NCI-H187 (cell line): ENCODE data around the gene CDK11A.

Source experiments
- DNase-seq, 2 experiments: peaks; one replicate each; lab custom pipeline; 2025; lab: John Stamatoyannopoulos, UW

Gene CDK11A

GRCh38 chr1:1724035-1724864 is at the start of gene CDK11A:
Gene CDK11A, minus strand, starts transcription at chr1:1724357. Its CDS starts 1,539 bp downstream, at chr1:1722818.
- peak; percentile 92 to 96 for DNase-seq

- DNase-seq, result no peak
Observed at GRCh38 chr1:1773874-1774273, 49.7 kb upstream of the CDK11A start.

GRCh38 chr1:1771096-1771495 is 46.9 kb upstream of the CDK11A start:
- no peak for DNase-seq

DNA sequence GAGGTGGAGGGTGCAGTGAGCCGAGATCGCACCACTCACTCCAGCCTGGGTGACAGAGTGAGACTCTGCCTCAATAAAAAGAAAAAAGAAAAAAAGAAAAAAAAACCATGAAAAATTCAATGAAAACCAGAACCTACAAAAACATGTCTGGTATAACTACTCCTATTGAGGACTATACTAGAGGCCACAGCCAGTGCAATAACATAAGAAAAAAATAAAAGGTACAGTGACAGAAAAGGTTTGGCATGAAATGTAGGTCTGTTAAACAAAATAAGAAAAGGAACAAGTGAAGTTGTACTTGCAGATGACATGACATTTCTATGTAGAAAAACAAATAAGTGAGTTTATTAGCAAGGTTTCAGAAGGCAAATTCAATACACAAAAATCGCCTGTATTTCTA is 45.9 kb upstream of the CDK11A start:
- DNase-seq, result no peak

DNA sequence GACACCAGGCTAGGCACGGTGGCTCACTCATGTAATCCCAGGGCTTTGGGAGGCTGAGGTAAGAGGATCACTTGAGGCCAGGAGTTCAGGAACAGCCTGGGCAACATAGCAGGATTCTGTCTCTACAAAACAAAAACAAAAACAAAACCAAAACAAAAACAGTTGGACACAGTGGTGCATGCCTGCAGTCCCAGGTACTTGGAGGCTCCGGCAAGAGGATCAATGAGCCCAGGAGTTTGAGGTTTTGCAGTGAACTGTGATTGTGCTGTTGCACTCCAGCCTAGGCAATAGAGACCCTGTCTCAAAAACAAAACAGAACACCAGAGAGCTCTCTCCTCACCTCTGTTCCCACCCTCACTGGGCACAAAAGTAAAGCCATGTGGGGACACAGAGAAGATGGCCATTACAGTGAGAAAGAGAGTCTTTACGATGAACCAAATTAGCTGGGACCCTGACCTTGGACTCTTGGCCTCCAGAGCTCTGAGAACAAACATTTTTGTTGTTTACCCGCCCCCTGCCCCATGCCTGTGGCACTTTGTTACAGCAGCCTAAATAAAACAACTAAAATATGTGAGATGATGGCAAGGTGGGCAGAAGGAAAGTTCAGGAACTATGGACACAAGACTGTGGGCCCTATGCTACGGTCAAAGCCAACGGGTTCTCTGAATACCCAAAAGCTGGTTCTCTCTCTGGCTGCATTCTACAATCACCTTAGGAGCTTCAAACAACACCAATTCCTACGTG is 44.3 kb upstream of the CDK11A start:
- DNase-seq, result no peak

DNA sequence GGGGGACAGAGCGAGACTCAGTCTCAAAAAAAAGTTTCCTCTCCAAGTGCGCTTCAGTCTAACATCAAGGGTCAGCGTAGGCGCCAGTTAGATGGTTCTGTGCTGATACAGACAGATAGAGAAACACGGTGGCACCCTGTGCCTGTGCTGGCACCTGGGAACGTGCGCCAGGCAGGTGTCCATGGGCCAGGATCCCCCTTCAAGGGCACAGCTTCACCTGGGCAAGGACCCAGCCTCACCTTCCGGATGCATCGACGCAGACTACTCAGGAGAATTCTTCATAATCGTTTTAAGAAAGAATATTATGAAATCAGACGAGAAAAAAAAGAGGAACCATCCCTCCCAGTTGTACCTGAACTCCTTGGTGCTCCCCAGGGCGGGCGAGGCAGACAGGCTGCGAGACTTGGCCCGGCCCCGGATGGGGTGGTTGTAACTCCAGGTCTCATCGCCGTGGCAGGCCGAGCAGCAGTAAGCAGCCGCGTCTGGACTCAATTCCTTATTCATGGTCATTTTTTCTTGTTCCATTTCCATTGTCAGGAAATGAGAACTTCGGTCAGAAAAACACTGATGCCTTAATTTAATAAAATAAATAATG is 40.8 kb upstream of the CDK11A start:
- DNase-seq, result no peak

- no peak for DNase-seq
Observed at GRCh38 chr1:1763657-1764621, 39.8 kb upstream of the CDK11A start.

GRCh38 chr1:1761504-1762376 is 37.6 kb upstream of the CDK11A start:
- no peak for DNase-seq

GRCh38 chr1:1760715-1761114 is 36.6 kb upstream of the CDK11A start:
- DNase-seq, result no peak

DNA sequence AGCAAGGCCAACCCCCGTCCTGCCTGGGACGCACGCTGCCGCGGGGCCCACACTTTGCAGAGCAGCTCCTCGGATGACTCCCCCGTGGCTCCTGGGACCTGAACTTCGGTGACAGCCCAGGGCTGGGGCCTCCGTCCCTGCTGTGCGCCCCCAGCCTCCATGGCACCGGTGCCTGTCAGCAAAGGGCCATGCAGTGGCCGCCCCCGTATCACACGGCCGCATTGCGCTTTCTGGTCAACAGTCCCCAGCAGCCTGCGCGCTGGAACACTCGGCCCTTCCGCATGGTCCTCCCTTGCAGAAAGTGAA is 36.1 kb upstream of the CDK11A start:
- DNase-seq, result no peak

- no peak for DNase-seq
Observed at GRCh38 chr1:1759456-1760344, 35.5 kb upstream of the CDK11A start.

DNA sequence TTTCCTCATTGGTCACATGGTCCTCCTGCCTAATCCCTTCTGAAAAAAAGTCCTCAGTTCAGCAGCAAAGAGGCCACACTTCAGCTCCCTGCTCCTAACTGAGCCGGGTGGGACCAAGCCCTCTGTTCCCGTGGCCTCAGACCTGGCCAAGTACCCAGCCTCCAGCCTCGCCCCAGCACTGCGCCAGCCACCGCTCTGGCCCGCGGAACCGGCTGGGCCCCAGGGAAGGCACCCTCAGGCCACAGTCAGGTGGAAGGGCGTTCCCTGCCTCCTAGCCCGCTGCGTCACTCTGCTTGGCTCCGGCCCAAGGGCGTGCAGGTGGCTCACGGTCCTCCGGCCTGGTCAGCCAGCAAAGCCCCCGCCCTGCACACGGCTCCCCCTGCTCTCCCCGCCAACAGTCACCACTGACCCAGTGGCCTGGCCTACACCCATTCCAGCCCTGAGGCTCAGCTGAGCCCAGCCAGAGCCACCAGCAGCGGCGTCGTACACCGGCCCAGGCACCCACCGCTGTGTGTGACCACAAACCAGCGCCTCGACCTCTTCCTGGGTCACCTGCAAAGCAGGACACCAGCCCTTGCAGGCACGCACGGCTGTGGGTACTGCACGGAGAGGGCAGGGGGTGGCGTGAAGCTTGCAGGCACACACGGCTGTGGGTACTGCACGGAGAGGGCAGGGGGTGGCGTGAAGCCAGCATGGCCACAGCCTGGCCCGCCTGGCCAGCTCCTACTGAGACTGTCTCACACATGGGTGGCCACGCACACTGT is 34.7 kb upstream of the CDK11A start:
- no peak for DNase-seq

- DNase-seq, result no peak
Observed at GRCh38 chr1:1758059-1758621, 34.0 kb upstream of the CDK11A start.

DNA sequence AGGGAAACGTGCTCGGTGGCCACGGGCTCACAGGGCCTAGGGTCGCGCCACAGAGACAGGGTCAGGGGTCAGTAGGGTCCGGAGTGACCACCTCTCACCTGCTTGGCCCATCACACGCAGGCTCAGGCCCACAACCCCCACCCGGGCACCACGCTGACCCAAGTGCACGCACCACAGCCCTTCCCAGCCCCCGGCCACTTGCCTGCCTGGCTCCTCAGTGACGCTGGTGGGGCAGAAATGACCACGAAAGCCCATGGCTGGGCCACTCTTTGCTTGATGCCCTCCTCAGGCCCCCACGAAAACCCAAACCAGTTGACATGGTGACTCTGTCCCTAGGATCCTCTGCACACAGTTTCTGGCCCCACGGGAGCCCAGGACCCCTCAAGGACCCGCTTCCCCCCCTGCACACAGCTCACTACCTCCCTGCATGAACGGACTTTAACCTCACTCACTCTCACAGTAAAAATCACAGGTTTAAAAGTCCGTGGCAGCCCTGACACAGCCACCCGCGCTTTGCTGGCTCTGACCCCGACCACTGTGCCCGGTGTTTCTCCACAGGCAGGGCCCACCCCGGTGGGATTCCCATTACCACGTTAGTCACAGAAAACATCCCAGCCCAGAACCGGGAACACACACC is 33.4 kb upstream of the CDK11A start:
- no peak for DNase-seq

DNA sequence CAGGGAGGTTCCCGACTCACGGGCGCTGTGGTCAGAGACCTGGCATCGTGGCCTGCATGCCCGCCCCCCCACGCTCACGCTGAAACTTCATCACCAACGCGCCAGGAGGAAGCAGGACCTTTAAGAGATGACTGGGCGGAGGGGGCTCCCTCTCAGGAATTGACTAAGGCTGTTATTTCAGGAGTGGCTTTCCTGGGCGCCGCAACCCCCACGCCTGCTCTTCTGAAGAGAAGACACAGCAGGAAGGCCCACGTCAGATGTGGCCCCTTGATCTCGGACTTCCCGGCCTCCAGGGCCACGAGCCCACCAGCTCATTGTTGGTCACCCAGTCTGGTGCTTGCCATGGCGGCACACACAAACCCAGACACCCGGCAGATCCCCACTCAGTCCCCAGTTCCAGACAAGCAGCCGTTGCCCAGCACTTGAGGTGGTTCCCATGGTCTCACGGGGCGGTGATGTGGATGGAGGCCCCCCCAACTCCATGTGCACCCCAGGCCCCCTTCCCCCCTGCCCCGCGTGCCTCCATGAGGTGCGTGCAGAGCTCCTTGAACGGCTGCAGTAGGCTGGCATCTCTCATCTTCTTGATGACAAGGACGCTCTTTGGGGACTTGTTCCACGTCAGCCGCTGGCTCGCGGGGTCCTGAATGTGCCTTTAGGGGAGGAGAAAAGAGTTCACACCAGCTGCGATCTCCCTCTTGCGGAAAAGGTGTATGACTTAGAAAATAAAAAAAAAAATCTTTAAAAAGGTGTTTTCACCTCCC is 32.7 kb upstream of the CDK11A start:
- DNase-seq, result no peak

GRCh38 chr1:1755852-1756251 is 31.7 kb upstream of the CDK11A start:
- DNase-seq, result no peak

DNA sequence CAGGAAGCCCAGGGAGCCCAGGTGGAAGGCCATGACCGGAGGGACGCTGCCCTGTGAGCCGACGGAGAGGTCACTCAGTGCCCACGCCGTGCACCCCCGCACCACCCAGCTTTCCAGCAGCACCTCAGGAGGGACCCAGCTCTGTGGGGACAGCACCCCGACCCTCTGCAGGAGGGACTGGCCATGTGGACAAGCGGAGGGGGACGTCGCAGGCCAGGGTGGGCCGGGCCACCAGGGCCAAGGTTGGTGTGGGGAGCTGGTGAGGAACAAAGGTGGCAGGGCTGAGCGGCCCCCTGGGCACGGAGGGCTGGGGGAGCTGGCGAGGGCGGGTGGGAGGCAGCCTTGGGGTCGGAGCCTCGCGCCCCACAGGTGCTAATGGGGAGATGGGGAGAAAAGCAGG is 31.3 kb upstream of the CDK11A start:
- no peak for DNase-seq
